Measurements from ENCODE around the gene P2RX5. TPM values are rescaled to one million over a fixed set of nuclear protein-coding genes. Genes with fewer than 3 reads are reported as not detected.

P2RX5 gene
- total and polyA plus RNA-seq, 2 donors (not counting 3 experiments of a cell fraction or from before 2014, with no cell fraction given), result 0.19 to 0.22 TPM

- Histone ChIP-seq H3K27ac (ENCODE audit: insufficient read depth, low read depth, low read length) (no peak overlapping the region), H3K9ac (replicated peaks; ENCODE audit: extremely low read depth, insufficient read depth, low read length) (no peak overlapping the region), H3K79me2 (ENCODE audit: control insufficient read depth, insufficient read depth, low read length) (no peaks in the 10 kb centered on the region), H3K9me3 (replicated peaks; ENCODE audit: control insufficient read depth, insufficient read depth, low read length) (no peaks in the 10 kb centered on the region), H3K27me3 (ENCODE audit: control insufficient read depth in 2 of 2, insufficient read depth in 2 of 2, low read length in 2 of 2) (peaks cover 0 to 9% of the 10 kb centered on the region in 2 experiments), H3K4me3 (replicated peaks in 1 of 3; ENCODE audit: insufficient read depth in 1 of 3, low read depth in 1 of 3, low read length in 3 of 3) (no peak overlapping the region), H3K4me1 (ENCODE audit: control insufficient read depth, extremely low read depth, insufficient read depth, low read length) (no peaks in the 10 kb centered on the region), H2AFZ (ENCODE audit: low read depth, low read length) (no peak overlapping the region), H3K9me1 (replicated peaks; ENCODE audit: control insufficient read depth, extremely low read depth, insufficient read depth, low read length) (no peaks in the 10 kb centered on the region), H3K4me2 (ENCODE audit: insufficient read depth, low read length) (no peak overlapping the region), H4K20me1 (replicated peaks; ENCODE audit: control insufficient read depth, extremely low read depth, insufficient read depth, low read length) (no peaks in the 10 kb centered on the region), H3K36me3 (ENCODE audit: control insufficient read depth in 2 of 2, extremely low read depth in 1 of 2, insufficient read depth in 2 of 2, low read length in 2 of 2) (no peaks in the 10 kb centered on the region)
- ChIA-PET POLR2A (no interaction called here), CTCF (interaction anchor here (1.3 kb wide), 1 partner anchor 41 kb away, joined by 3 read pairs; no protein-coding TSS in a partner anchor)
- dilution Hi-C loops (cut with MboI; ENCODE audit: extremely low pct_ligation_motif_present, low sequenced_read_pairs), result no loop called here
- no peak for FAIRE-seq
- TF ChIP-seq EZH2 (IDR thresholded peaks at IDR 0.05; ENCODE audit: borderline replicate concordance, low read depth, low read length, severe bottlenecking) (no peak), POLR2AphosphoS5 (IDR thresholded peaks at IDR 0.05; ENCODE audit: insufficient read depth, low read depth, low read length) (no peak), JUN (IDR thresholded peaks at IDR 0.05; ENCODE audit: borderline replicate concordance, insufficient read depth, insufficient read length, low read depth) (no peak), POLR2A (IDR thresholded peaks at IDR 0.05; ENCODE audit: low read depth, low read length) (no peak), MYC (IDR thresholded peaks at IDR 0.05; ENCODE audit: low read depth, low read length) (no peak), FOS (IDR thresholded peaks at IDR 0.05; ENCODE audit: borderline replicate concordance, insufficient read depth, low read length) (no peak), MAX (IDR thresholded peaks at IDR 0.05; ENCODE audit: insufficient read depth, insufficient read length) (no peak), GATA2 (IDR thresholded peaks at IDR 0.05; ENCODE audit: insufficient read depth, insufficient read length, low read depth, low read length) (no peak), CTCF (IDR thresholded peaks at IDR 0.05; ENCODE audit: extremely low read depth in 1 of 2, insufficient read depth in 1 of 2, low read depth in 1 of 2, low read length in 2 of 2) (no peak)
- BruUV-seq (replicated peaks), result no TSS peak
- intact Hi-C loops (cut with micrococcal nuclease), result no loop called here
- DNase-seq (ENCODE audit: low read depth, low spot score), result no peak
Observed at GRCh38 chr17:3681565-3681964, 14.4 kb downstream of the P2RX5 start.

All from endothelial cell of umbilical vein (primary cell).